ENCODE results near the gene NOLC1. TPM values are rescaled to one million over a fixed set of nuclear protein-coding genes. Genes with fewer than 3 reads are reported as not detected.

The NOLC1 gene
- 75.2 TPM for polyA plus RNA-seq (2012; ENCODE audit: missing spikeins)

GRCh38 chr10:102151774-102152544 is at the start of gene NOLC1:
NOLC1 (plus strand) TSS chr10:102152389; CDS start chr10:102152411, 22 bp downstream.
- FAIRE-seq (peak; percentile 100), DNase-seq (ENCODE audit: insufficient read length) (peak; percentile 92)
- TF ChIP-seq POLR2AphosphoS5 (IDR thresholded peaks at IDR 0.05; ENCODE audit: low read depth, low read length) (peak; percentile 97), TAF1 (IDR thresholded peaks at IDR 0.05; ENCODE audit: borderline replicate concordance, low read depth, low read length) (peak; percentile 73), POLR2A (IDR thresholded peaks at IDR 0.05; ENCODE audit: low read depth, low read length) (peak; percentile 97)

DNA sequence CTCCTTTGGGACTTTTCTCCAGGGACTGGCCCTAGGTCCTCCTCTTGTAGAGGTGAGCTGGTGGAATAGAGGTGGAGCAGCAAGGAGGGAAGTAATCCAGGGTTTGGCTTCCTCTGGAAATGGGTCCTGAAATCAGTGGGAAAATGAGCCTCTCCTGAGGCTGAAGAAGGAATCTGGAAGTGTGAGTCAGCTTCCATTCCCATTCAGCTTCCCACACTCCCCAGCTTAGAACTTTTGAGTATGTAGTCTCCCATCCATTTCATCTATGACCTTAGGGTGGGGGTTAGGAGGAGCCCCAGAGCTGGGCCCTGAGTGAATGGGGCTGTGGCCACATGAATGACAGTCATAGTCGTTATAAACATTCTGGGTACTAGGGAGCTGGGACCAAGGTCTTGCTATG is 49.8 kb upstream of the NOLC1 start:
- DNase-seq (ENCODE audit: insufficient read length), result no peak
- FAIRE-seq, result no peak
- TF ChIP-seq TAF1 (IDR thresholded peaks at IDR 0.05; ENCODE audit: borderline replicate concordance, low read depth, low read length) (no peak), POLR2AphosphoS5 (IDR thresholded peaks at IDR 0.05; ENCODE audit: low read depth, low read length) (no peak)

- no peak for TF ChIP-seq TAF1 (IDR thresholded peaks at IDR 0.05; ENCODE audit: borderline replicate concordance, low read depth, low read length)
- TF ChIP-seq POLR2AphosphoS5 (IDR thresholded peaks at IDR 0.05; ENCODE audit: low read depth, low read length), result no peak
- no peak for TF ChIP-seq POLR2A (IDR thresholded peaks at IDR 0.05; ENCODE audit: low read depth, low read length)
- DNase-seq (ENCODE audit: insufficient read length), result no peak
- no peak for FAIRE-seq
Observed at GRCh38 chr10:102106998-102107397, 45.2 kb upstream of the NOLC1 start.

DNA sequence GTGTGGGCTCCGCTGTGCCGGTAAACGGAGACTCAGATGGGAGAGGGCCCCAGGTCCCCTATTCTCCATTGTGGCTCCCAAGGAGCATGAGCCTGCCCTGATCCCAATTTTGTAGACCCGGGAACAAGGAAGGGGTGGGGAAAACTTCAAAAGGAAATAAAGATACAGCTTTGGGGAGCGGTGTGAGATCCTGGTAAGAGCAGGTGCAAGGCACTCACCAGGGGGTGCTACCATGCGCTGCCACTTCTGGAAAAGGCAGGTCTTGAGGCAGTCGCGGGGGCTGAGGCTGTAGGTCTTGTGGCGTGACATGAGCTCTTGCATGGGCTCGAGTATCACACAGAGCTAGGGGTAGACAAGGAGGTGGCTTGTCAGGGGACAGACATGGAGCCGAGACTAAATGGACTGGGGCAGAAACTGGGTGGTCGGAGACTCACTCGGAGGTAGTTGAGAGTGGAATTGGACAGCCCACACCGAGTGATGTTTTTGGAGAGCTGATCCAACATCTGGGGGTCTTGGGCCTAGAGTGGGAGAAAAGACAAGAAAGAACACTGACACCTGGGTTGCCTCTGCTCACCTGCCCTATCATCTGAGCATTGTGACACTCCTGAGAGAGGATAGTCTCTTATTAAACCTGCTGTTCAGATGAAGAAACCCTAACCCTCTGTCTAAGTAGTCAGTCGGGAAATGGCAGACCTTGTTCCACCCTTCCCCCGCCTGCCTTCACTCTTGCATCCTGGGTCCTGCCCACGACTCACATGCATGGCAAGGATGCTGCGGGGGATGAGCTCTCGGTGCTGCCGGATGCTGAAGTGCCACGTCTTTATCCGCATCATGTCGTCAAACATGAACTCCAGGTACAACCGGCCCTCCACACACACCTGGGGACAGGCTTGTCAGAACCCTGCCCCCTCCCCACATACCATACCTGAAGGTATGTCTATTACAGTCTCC is 42.7 kb upstream of the NOLC1 start:
- DNase-seq (ENCODE audit: insufficient read length) (no peak), FAIRE-seq (no peak)
- no peak for TF ChIP-seq TAF1 (IDR thresholded peaks at IDR 0.05; ENCODE audit: borderline replicate concordance, low read depth, low read length)
- no peak for TF ChIP-seq POLR2A (IDR thresholded peaks at IDR 0.05; ENCODE audit: low read depth, low read length)
- no peak for TF ChIP-seq POLR2AphosphoS5 (IDR thresholded peaks at IDR 0.05; ENCODE audit: low read depth, low read length)

DNA sequence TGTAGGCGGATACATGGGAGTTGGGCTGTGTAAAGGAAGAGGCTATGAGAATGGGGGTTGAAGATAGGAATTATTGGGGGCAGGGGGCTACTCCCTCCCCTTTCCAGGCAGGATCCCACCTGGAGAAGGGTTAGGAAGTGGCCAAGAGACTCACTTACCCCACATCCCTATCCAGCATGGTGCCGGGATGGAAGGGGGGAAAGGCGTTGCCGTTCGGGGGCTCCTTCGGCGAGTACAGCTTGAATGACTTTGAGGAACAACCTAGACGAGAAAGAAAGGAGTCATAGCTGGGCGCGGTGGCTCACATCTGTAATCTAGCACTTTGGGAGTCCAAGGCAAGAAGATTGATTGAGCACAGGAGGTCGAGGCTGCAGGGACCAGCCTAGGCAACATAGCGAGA is 40.9 kb upstream of the NOLC1 start:
- FAIRE-seq, result no peak
- TF ChIP-seq TAF1 (IDR thresholded peaks at IDR 0.05; ENCODE audit: borderline replicate concordance, low read depth, low read length) (no peak), POLR2AphosphoS5 (IDR thresholded peaks at IDR 0.05; ENCODE audit: low read depth, low read length) (no peak), POLR2A (IDR thresholded peaks at IDR 0.05; ENCODE audit: low read depth, low read length) (no peak)
- no peak for DNase-seq (ENCODE audit: insufficient read length)

GRCh38 chr10:102112210-102112817 is 39.9 kb upstream of the NOLC1 start:
- FAIRE-seq (no peak), DNase-seq (ENCODE audit: insufficient read length) (no peak)
- TF ChIP-seq POLR2A (IDR thresholded peaks at IDR 0.05; ENCODE audit: low read depth, low read length) (no peak), TAF1 (IDR thresholded peaks at IDR 0.05; ENCODE audit: borderline replicate concordance, low read depth, low read length) (no peak), POLR2AphosphoS5 (IDR thresholded peaks at IDR 0.05; ENCODE audit: low read depth, low read length) (no peak)

- no peak for DNase-seq (ENCODE audit: insufficient read length)
Observed at GRCh38 chr10:102113261-102113955, 38.8 kb upstream of the NOLC1 start.

GRCh38 chr10:102113956-102114857 is 38.0 kb upstream of the NOLC1 start:
- TF ChIP-seq POLR2A (IDR thresholded peaks at IDR 0.05; ENCODE audit: low read depth, low read length), result no peak
- FAIRE-seq (no peak), DNase-seq (ENCODE audit: insufficient read length) (no peak)

More at GRCh38 chr10:102113261-102113955, 38.8 kb upstream of the NOLC1 start:
- TF ChIP-seq TAF1 (IDR thresholded peaks at IDR 0.05; ENCODE audit: borderline replicate concordance, low read depth, low read length) (no peak), POLR2AphosphoS5 (IDR thresholded peaks at IDR 0.05; ENCODE audit: low read depth, low read length) (no peak), POLR2A (IDR thresholded peaks at IDR 0.05; ENCODE audit: low read depth, low read length) (no peak)
- FAIRE-seq, result no peak

DNA sequence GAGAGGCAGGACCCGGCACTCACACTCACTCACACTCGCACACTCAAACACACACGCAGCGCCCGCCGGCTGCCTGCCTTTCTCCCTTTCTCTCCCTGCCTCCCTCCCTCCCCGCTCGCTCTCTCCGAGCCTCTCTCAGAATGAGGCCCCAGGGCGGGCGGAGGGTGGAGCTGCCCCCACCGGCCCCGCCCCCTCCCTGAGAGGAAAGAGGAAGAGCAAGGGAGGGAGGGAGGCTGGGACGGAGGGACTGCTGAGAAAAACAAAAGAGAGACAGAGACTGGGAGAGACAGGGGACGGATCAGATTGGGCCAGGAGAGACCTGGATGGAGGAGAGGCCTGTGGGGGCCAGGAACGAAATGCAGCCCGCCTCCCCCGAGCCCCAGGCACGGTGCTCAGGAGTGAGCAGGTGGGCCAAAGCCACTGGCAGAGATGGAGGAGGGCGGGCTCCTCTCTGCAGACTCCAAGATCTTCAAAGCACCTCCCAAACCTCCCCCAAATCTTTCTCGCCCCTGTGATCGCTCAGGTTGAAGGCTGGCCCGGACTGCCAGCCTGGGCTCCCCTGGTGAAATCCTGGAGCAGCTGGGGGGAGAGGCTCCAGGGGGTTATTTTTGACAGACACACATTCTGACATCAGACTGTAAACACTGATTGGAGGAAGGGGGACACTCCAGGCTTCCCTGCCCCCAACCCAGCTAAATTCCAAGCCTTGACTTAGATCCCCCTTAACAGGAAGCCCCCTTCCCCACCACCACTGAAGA is 37.1 kb upstream of the NOLC1 start:
- TF ChIP-seq TAF1 (IDR thresholded peaks at IDR 0.05; ENCODE audit: borderline replicate concordance, low read depth, low read length), result peak; percentile 70; the same call in 1 of the 2 replicates
- peak; percentile 87 for TF ChIP-seq POLR2A (IDR thresholded peaks at IDR 0.05; ENCODE audit: low read depth, low read length)
- TF ChIP-seq POLR2AphosphoS5 (IDR thresholded peaks at IDR 0.05; ENCODE audit: low read depth, low read length), result peak; percentile 75
- DNase-seq (ENCODE audit: insufficient read length), result peak; percentile 76
- FAIRE-seq, result peak; percentile 90
